ENCODE results near the gene RBM28.

- no peak for TF ChIP-seq CTCF (IDR thresholded peaks at IDR 0.05; ENCODE audit: insufficient read depth, low read depth, low read length)
- TF ChIP-seq EZH2 (IDR thresholded peaks at IDR 0.05; ENCODE audit: insufficient read depth, low read length): no peak
Measured at GRCh38 chr7:128321044-128321422, 22.7 kb downstream of the RBM28 start.

Measured in astrocyte (in vitro differentiated cells and primary cell).